GM18502 (cell line): ENCODE data around the gene OTOS.

ENCODE experiments used
- ATAC-seq: cut with Tn5 transposase; IDR thresholded peaks from one replicate; pipeline ENCODE4 v1.9.1; 2021; ENCODE audit warnings: mild to moderate bottlenecking; ENCODE audit not compliant: unreplicated experiment, poor library complexity

The OTOS gene

DNA sequence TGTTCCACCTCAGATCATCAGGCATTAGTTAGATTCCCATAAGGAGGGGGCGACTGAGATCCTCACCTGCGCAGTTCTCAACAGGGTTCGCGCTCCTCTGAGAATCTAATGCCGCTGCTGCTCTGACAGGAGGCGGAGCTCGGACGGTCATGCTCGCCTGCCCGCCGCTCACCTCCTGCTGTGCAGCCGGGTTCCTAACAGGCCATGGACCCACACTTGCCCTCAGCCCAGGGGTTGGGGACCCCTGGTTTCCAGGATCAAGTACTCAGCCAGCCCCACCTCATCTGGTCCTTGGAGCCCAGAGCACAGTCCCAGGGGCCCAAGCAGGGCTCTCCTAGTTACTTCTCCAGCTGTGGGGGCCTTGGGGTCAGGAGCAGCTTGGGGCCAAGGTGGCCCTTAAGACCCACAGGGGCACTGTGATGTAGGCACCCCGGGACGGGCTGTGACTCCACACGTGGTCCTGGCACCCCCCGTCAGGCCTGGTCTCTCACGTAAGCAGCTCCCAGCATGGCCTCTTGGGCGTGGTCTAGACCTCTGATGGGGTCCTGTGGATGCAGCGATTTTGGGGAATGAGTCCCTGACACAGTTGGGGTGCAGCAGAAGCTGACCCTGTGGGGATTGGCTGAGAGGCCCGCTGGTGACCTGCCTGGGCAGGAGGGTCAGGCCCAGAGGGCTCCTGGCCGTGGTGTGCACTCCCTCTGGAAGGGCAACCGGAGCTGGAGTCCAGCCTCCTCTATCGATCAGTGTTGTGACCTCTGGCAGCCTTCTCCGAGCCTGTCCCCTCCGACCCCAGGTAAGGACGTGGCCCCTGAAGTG lies 28.3 kb upstream of the OTOS start:
- no peak for ATAC-seq

DNA sequence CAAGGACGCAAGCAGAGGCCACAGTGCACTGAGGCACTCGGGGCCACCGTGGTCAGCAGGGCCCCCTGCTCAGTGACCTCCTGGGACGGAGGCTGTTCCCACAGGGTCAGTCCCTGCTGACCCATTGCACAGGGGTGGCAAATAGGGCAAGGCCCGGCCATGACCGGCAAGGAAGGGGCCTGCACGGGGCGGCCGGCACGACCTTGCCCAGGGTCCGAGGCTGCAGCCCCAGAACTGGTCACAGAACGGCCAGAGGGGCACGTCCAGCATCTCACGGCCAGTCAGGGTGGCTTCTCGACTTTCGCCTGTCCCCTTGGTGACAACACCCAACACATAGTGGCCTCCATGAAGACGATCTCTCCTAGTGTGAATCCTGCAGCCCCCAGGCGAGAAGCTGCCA lies 27.6 kb upstream of the OTOS start:
- no peak for ATAC-seq

DNA sequence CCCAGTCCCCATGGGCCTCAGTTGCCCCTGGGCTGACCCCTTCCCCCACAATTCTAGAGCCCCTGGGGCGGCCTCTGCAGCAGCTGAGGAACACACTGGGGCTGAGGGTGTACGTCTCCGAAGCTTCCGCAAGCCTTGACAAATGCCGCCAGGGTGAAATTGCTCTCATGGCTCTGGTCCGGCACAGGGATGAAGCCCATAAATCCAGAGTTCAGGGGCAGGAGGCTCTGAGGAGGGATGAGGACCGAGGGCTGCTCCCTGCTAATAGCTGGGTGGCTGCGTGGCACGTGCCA lies 27.1 kb upstream of the OTOS start:
- no peak for ATAC-seq

DNA sequence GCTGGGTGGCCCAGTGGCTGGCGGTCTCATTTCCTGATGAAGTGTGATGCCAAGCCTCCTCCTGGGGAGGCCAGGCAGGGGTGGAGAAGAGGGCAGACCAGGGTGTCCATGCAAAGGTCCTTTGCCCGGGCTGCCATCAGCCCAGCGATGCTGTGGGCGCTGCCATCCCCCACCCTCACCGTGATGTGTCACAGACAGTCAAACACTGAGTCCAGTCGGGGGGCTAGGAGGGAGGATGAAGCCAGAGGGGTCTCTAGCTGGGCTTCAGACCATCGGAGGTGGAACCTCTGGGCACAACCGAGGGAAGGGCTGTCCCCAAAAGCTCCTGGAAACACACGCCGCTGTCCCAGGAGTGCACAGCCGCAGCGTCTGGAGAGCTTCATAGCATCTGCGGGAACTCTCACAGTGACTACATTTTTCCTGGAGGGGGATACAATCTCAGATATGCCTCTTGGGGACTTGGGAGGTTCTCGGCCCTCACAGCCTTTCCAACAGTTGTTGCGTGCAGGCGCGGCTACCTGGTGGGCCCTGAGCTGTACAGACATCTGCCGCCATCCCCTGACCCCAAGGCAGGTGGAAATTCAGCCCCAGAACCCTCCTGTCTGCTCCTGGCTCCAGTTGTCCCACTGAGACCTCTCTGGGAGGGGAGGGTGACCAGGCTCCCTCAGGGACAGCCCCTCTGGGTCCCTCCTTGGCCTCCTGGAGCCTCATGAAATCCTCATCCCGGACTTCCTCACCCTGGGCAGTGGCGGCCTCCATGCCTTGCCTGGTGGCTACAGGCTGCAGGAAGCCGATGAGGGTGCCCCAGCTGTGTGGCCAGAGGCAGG lies 26.5 kb upstream of the OTOS start:
- ATAC-seq, result no peak

DNA sequence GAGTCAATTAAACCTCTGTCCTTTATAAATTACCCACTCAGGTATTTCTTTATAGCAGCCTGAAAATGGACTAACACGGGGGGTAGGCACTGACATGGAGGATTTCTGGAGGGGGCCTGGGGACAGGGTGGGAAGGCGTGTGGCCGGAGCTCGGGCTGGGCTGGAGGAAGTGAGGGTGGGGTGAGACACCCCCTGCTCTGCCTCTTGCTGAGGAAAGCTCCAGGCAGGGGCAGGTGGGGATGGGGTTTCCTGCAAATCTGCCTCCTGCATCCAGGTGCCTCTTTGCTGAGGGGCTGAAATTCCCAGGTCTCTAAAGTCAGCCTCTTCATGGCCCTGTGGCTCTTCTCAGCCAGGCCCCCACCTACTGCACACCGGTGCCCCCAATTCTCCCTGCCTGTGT lies 25.7 kb upstream of the OTOS start:
- ATAC-seq, result no peak

DNA sequence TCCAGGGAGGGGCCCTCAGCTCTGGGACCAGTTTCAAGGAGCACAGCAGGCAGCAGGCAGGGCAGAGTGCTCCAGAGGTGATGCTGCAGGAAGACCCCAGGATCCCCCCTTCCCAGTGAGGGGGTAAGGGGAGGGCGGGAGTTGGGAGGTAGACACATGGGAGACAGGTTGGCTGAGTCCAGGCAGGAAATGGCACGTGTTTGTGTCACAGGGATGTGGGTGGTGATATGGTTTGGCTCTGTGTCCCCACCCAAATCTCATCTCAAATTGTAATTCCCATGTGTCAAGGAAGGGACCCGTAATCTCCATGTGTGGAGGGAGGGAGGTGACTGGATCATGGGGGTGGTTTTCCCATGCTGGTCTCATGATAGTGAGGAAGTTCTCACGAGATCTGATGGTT lies 25.2 kb upstream of the OTOS start:
- ATAC-seq, result no peak

DNA sequence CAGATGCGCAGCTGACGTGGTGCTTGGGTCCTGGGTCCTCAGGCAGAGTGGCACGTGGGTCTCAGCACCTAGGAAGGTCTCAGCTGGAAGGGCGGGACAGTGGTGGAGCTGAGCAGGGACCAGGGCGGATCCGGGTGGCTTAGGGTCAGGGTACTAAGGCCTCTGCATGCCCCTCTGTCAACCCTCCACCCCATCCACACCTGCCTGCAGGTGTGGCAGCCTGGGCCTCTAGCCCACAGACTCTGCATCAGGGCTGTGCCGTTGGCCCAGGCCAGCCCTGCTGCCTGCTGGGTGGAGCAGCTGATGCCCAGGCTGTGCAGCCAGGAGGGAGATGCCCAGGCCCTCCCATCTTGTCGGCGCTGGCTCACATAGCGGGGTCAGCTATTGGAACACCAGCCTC lies 24.6 kb upstream of the OTOS start:
- ATAC-seq, result no peak

DNA sequence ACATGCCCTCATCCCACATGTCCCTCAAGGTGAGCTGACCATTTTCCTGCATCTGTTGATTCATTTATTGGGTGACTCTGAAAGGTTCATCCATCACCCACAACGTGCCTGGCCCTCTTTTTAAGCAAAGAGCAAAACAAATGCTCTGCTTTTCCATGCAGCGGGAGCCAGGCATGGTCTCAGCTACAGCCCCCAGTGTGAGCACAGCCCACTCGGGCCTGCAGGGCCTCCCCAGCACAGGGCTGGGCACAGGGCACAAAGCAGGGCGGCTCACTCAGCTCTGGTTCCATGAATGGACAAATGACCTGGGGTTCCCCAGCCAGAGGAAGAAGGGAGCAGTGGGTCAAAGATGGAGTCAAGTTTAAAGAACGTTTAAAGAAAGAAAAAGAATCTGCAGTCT lies 24.1 kb upstream of the OTOS start:
- no peak for ATAC-seq

DNA sequence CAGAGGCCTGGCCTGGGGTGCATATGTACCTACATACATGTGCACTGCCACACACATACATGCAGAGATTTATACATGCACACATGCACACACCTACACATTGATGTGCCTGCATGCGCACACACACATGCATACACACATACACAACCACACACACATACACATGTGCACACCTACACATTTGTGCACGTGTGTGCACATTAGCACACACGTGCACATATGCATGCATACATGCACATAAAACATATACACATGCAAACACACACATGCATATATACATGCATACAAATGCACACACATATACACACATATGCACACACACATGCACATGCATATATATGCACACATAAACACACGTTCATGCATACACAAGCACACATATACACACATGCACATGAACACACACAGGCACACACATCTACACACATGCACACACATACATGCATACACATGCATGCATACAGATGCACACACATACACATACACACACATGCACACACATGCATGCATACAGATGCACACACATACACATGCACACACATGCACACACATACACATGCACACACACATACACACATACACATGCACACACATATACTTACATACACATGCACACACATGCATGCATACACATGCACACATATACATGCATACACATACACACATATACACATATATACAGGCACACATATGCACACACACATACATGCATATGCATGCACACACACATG lies 23.6 kb upstream of the OTOS start:
- no peak for ATAC-seq

DNA sequence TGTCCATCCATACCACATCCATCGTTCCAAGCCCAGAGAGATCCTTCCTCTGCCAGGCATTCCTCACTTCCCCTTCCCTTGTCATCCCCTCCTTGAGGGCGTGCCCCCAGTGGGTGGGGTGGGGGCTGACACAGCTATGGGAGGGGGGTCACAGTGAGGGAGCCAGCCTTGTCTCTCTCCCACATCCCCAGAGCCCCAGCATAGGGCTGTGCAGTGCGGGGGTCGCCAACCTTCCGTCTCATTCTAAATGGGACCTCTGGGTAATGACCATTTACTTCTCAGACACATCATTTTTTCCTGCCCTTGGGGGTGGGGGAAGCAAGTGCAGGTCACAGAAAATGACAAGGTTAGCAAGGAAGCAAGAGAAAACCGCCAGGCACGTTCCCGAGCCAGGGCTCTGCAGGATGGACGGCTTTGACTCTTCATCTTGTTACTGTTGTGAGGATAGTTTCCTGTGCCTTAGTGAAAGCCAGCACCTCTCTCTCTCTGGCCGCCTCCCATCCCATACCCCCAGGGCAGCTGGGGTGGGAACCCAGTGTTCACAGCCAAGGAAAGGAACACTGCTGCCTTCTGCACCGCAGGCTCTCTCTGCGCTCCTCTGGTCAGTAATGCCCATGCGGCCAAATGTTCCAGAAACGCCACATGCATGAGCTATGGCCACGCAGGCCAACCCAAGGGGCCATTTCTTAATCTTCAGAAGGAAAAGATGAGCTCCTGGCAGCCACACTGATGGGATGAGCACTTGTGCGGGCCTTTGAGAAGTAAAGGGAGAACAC lies 22.7 kb upstream of the OTOS start:
- ATAC-seq, result no peak

DNA sequence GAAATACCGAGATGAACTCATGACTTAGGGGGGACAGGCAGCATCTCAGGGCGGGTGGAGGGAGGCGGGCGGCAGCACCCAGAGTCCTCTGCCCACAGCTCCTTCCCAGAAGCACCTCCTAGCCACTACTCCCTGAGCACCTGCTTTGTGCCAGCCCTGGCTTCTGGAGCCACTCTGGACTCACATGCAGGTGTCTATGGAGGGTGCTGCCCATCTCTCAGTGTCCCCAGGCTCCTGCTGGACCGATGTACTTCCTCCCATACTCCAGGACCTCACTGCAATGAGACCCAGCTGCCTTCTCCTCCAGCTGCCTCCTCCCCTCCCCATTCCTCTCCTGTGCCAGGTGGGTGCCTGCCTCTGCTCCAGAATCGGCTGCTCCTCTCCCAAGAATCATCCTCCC lies 22.1 kb upstream of the OTOS start:
- no peak for ATAC-seq

DNA sequence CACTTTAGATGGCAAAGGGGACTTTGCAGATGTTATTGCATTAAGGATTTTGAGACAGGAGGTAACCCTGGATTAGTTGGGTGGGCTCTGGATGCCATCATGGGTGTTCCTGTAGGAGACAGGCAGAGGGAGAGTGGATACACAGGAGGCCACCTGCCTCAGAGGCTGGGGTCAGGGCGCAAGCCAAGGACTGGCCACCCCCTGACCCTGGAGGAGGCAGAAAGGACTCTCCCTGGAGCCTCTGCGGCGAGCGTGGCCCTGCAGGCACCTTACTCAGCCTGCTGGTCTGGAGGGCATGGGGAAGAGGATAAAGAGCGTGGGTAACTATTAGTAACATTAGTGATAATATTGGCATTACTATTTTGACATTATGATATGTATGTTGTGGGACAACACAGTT lies 21.6 kb upstream of the OTOS start:
- ATAC-seq, result no peak

DNA sequence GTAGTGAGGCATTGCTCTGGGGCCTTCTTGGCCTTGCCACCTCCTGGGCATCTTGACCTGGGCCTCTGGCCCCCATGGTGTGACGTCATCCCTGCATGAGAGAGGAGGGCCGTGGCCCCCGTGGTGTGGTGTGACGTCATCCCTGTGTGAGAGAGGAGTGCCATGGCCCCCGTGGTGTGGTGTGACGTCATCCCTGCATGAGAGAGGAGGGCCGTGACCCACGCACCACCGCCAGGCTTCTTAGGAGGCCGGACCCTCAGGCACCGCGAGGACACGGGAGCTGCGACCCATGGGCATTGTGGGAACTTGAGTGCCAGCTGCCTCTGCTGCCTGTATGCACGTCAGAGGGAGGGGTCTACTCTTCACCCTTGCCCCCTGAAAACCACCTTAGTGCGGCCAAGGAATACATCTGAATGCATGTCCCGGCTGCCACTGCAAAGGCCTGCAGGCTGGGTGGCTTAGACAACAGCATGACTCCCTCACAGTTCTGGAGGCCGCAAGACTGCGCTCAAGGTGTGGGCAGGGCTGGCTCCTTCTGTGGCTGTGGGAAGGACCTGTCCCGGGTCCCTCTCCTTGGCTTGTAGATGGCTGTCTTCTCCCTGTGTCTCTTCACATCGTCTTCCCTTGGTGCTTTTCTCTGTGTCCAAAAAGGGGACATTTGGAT lies 20.8 kb upstream of the OTOS start:
- ATAC-seq, result no peak

DNA sequence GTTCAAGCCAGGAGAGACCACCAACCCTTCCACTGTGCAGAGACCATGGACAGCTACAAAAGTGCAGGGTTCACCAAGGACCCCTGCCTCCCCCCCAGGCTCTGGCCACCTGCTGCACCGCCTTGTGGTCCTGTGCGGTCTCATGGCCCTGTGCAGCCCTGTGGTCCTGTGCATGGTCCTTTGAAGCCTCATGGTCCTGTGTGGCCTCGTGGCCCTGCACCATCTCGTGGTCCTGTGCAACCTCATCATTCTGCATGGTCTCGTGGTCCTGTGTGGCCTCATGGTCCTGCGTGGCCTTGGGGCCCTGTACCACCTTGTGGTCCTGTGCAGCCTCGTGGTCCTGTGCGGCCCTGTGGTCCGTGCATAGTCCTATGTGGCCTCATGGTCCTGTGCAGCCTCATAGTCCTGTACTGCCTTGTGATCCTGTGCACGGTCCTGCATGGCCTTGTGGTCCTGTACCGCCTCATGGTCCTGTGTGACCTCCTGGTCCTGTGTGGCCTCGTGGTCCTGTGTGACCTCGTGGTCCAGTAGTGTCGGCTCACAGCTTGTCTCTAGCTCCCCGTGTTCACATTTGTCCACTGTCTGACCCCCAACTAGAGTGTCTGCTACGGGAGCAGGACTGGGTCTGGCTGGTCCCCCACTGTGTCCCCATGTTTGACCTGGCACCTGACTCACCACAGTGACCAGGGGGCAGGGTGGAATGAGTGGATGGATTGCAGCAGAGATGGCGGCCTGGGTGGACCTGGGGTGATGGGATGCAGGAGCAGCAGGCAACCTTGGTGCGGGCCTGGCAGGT lies 20.0 kb upstream of the OTOS start:
- no peak for ATAC-seq

DNA sequence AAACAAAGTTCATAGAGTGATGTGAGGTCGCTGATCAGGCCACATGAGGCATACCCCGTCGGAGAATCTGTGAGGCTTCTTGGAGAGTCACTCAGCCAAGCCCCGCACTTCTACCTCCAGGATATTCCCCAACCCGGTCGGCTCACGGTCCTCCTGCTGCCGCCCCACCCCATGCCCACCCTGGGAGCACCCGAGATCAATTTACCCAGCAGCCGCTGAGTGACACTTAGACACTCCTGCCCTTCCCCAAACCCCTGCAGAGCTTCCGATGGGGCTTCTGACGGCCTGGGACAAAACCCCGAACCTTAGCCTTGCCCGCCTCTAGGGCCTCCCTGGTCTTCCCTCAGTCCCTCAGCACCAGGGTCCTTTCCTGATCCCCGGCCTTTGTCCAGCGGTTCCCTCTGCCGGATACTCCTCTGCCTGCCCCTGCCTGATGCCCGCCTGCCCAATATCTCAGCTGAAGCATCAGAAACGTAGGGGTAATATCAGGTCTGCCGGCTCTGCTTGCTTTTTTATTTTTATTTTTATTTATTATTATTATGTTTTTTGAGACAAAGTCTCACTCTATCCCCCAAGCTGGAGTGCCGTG lies 18.9 kb upstream of the OTOS start:
- ATAC-seq, result no peak

DNA sequence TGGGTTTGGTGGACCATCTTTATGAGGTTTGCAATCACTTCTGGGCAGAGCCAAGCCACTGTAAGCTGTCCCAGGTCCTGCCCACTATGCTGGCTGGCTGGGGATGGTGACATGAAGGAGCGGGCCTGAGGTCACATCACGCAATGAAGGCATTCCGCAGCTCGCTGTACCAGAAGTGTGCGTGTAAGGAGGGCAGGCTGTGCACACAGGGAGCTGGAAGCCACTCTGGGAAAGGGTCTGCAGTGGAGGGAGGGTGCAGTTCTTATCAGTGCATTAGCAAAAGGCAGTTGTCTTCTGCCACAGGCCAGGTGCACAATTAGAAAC lies 16.7 kb upstream of the OTOS start:
- no peak for ATAC-seq

DNA sequence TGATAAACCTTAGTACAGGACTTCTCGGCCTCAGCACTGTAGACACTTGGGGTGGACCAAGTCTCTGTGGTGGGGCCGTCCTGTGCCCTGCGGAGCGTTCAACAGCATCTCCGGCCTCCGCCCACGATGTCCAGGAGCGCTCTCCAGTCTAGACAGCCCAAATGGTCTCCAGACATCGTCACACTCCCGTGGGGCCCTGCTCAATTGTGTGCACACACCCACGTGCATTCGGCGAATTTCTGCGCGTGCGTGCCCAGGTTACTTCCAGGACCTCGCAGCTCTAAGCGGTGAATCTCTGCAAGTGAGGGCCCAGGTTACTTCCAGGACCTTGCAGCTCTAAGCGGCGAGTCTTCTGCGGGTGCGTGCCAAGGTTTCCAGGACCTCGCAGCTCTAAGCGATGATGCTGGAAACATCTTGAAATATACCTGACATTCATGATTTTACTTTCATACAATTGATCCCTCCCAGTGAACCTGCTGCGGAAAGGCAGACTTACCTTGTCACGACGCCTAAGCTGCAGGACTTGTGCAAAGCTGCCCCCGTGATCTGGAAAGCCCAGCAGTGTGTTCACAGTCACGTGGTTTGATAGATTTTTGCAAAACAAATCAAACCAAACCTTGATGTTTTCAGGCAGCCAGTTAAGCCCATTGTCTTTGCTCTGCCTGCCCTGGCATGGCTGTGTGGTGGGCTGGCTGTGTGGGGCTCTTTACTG lies 16.1 kb upstream of the OTOS start:
- ATAC-seq, result no peak

DNA sequence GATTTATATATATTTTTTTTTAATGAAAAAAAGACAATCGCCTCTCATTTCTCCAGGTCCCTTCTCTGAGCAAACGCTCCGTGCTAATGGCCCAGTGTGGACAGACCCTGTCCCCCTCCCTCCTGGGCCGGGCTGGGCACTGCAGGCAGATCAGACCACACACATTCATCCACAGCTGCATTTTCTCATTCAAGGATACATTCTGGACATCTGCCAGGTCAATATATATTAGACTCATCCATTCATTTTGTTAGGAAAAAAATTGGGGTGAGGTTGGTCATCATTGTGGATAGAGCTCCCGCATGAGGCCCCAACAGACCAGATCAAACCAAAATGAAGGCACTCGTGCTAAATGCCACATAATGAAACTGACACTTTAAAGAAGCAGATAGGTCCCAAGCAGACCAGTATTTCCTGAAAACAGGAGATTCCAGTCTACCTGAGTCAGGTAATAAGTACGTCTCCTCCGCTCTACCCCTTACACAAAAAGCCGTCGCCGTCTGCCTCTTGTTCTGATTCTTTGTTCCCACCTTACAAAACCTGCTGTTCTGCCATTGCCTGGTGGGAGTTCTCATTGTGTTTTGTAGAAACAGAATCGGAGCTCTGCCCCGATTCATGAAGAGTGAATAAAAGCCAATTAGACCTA lies 15.4 kb upstream of the OTOS start:
- no peak for ATAC-seq
